Astrocyte (in vitro differentiated cells and primary cell): Measurements from ENCODE around the gene POU2AF1. TPM values are rescaled to one million over a fixed set of nuclear protein-coding genes. Genes with fewer than 3 reads are reported as not detected.

Experiments used
- DNase-seq: peaks from one replicate; pipeline ENCODE4 v3.0.0-alpha.2; 2010; ENCODE audit warnings: low read depth
- FAIRE-seq: peaks from 2 replicates; lab custom pipeline; 2011; peaks lifted over from hg19 to GRCh38; lab: Jason Lieb, UNC
- H2AFZ ChIP-seq: 2 replicates; pipeline ENCODE4 v1.6.0; 2012; ENCODE audit warnings: low read depth, low read length, inconsistent platforms
- H3K27ac ChIP-seq: 2 replicates; pipeline ENCODE4 v1.5.1; 2011; ENCODE audit warnings: low read depth, low read length, inconsistent platforms
- H3K27me3 ChIP-seq: 2 replicates; pipeline ENCODE4 v1.6.0; 2011; ENCODE audit warnings: low read length, inconsistent platforms; ENCODE audit not compliant: insufficient read depth
- H3K36me3 ChIP-seq: 2 replicates; pipeline ENCODE4 v1.5.1; 2011; ENCODE audit warnings: low read length, inconsistent platforms; ENCODE audit not compliant: insufficient read depth
- H3K4me1 ChIP-seq: 2 replicates; pipeline ENCODE4 v1.5.1; 2011; ENCODE audit warnings: low read length, inconsistent platforms; ENCODE audit not compliant: insufficient read depth
- H3K4me2 ChIP-seq: 2 replicates; pipeline ENCODE4 v1.6.0; 2012; ENCODE audit warnings: low read length, inconsistent platforms
- H3K4me3 ChIP-seq: 2 replicates; pipeline ENCODE4 v1.5.1; 2011; ENCODE audit warnings: low read depth, mild to moderate bottlenecking, low read length, inconsistent platforms; ENCODE audit not compliant: insufficient read depth
- H3K79me2 ChIP-seq: 2 replicates; pipeline ENCODE4 v1.6.0; 2012; ENCODE audit warnings: mild to moderate bottlenecking, low read length, inconsistent platforms; ENCODE audit not compliant: insufficient read depth
- H3K9ac ChIP-seq: 2 replicates; pipeline ENCODE4 v1.6.0; 2012; ENCODE audit warnings: mild to moderate bottlenecking, low read length, inconsistent platforms
- H3K9me3 ChIP-seq: 2 replicates; pipeline ENCODE4 v1.5.1; 2012; ENCODE audit warnings: low read depth, mild to moderate bottlenecking, low read length, inconsistent platforms; ENCODE audit not compliant: insufficient read depth
- H4K20me1 ChIP-seq: 2 replicates; pipeline ENCODE4 v1.6.0; 2012; ENCODE audit warnings: low read length, inconsistent platforms; ENCODE audit not compliant: insufficient read depth
- H3K27ac Mint-ChIP-seq: one replicate; pipeline ENCODE4 v1.8.0; 2021; ENCODE audit warnings: mild to moderate bottlenecking, mixed read lengths; ENCODE audit not compliant: unreplicated experiment
- H3K27me3 Mint-ChIP-seq: one replicate; pipeline ENCODE4 v1.8.0; 2021; ENCODE audit warnings: low read depth, mixed read lengths; ENCODE audit not compliant: unreplicated experiment
- H3K36me3 Mint-ChIP-seq: one replicate; pipeline ENCODE4 v1.8.0; 2021; ENCODE audit warnings: low read depth, mixed read lengths; ENCODE audit not compliant: unreplicated experiment
- H3K4me1 Mint-ChIP-seq: one replicate; pipeline ENCODE4 v1.8.0; 2021; ENCODE audit warnings: low read depth, mixed read lengths; ENCODE audit not compliant: unreplicated experiment
- H3K4me3 Mint-ChIP-seq: one replicate; pipeline ENCODE4 v1.8.0; 2021; ENCODE audit warnings: mild to moderate bottlenecking, moderate library complexity, mixed read lengths; ENCODE audit not compliant: unreplicated experiment
- H3K9me3 Mint-ChIP-seq: one replicate; pipeline ENCODE4 v1.8.0; 2021; ENCODE audit warnings: mild to moderate bottlenecking, mixed read lengths; ENCODE audit not compliant: unreplicated experiment
- CTCF ChIP-seq: IDR thresholded peaks from 2 replicates; pipeline ENCODE4 v1.5.1; 2011; ENCODE audit warnings: low read depth, mild to moderate bottlenecking, inconsistent platforms, low read length, moderate library complexity; ENCODE audit not compliant: insufficient read depth
- EZH2 ChIP-seq: IDR thresholded peaks from 2 replicates; pipeline ENCODE4 v1.6.1; 2012; ENCODE audit warnings: mild to moderate bottlenecking, low read length, inconsistent platforms; ENCODE audit not compliant: insufficient read depth
- total RNA-seq: library from RNA; stranded (reverse); gene quantifications from 2 replicates; pipeline ENCODE4 v1.2.1, GENCODE V29; 2021

The POU2AF1 gene
- total RNA-seq, 1 donor from 2014 or later, result not detected

DNA sequence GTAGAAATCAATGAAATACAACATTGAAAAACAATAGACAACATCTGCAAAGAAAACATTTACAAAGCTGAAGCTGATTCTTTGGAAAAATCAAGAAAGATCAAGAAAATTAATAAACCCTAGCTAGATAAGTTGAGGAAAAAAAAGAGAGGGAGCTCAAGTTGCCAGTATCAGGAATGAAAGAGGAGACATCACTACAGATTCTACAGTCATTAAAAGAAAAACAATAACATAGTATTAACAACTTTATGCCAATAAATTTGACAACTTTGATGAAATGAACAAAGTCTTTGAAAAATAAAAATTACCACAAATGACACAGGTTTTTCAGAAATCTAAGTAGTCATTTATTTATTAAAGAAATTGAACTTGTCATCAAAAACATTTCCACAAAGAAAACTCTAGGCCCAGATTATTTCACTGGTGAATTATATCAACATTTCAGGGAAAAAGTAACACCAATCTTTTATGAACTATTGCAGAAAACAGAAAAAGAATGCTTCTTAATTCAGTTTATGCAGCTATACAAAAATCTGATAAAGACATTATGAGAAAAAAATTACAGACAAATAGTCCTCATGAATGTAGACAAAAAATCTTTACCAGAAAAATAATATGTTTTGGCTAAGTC, 39.2 kb downstream of the POU2AF1 start:
- no peak overlapping the region for H3K27ac Mint-ChIP-seq
- DNase-seq (no peak), FAIRE-seq (no peak)
- H3K27me3 Mint-ChIP-seq, result peaks cover 4% of the 10 kb centered on the region
- H3K4me1 Mint-ChIP-seq, result no peaks in the 10 kb centered on the region
- H4K20me1 ChIP-seq, result no peaks in the 10 kb centered on the region
- H3K36me3 Mint-ChIP-seq, result no peaks in the 10 kb centered on the region
- no peak overlapping the region for H3K9ac ChIP-seq
- no peaks in the 10 kb centered on the region for H3K36me3 ChIP-seq
- H3K27me3 ChIP-seq, result no peaks in the 10 kb centered on the region
- no peak overlapping the region for H2AFZ ChIP-seq
- no peak overlapping the region for H3K4me2 ChIP-seq
- H3K9me3 ChIP-seq, result no peaks in the 10 kb centered on the region
- TF ChIP-seq CTCF, result no peak
- no peak for TF ChIP-seq EZH2
- no peaks in the 10 kb centered on the region for H3K79me2 ChIP-seq
- H3K9me3 Mint-ChIP-seq, result peaks cover 3% of the 10 kb centered on the region
- H3K4me3 Mint-ChIP-seq, result no peak overlapping the region
- no peak overlapping the region for H3K27ac ChIP-seq
- H3K4me3 ChIP-seq, result no peak overlapping the region
- H3K4me1 ChIP-seq, result no peaks in the 10 kb centered on the region

GRCh38 chr11:111336582-111337256, 42.4 kb downstream of the POU2AF1 start:
- FAIRE-seq (no peak), DNase-seq (peak; percentile 82)
- Histone ChIP-seq H3K4me2 (no peak overlapping the region), H3K9me3 (no peaks in the 10 kb centered on the region), H3K36me3 (no peaks in the 10 kb centered on the region), H4K20me1 (no peaks in the 10 kb centered on the region), H2AFZ (no peak overlapping the region), H3K4me1 (no peaks in the 10 kb centered on the region), H3K27ac (no peak overlapping the region), H3K79me2 (no peaks in the 10 kb centered on the region), H3K9ac (no peak overlapping the region), H3K27me3 (no peaks in the 10 kb centered on the region), H3K4me3 (no peak overlapping the region)
- Mint-ChIP-seq H3K27me3 (peaks cover 4% of the 10 kb centered on the region), H3K4me1 (no peaks in the 10 kb centered on the region), H3K9me3 (peaks cover 3% of the 10 kb centered on the region), H3K27ac (no peak overlapping the region), H3K36me3 (no peaks in the 10 kb centered on the region), H3K4me3 (no peak overlapping the region)
- TF ChIP-seq EZH2 (no peak), CTCF (no peak)

DNA sequence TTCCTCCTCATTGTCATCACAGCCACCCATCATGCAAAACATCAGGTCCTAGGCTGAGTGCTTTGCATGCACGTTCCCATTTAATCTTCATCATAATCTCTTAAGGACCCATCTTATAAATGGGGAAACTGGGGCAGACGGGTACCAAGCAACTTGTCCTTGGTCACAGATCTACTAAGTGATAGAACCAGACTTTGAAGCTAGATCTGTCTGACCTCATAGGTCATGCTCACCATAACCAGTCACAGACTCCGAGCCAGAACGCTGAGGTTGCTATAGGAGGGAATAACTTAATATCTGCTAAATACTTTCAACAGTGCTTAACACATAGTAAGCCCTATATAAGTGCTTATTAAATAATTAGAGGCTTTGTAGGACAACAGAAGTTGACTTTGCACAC, 43.0 kb downstream of the POU2AF1 start:
- H4K20me1 ChIP-seq, result no peaks in the 10 kb centered on the region
- no peak overlapping the region for H2AFZ ChIP-seq
- FAIRE-seq (no peak), DNase-seq (no peak)
- no peak overlapping the region for H3K4me3 ChIP-seq
- no peaks in the 10 kb centered on the region for H3K27me3 ChIP-seq
- TF ChIP-seq EZH2 (no peak), CTCF (no peak)
- no peak overlapping the region for H3K9ac ChIP-seq
- Mint-ChIP-seq H3K27ac (no peak overlapping the region), H3K36me3 (no peaks in the 10 kb centered on the region), H3K27me3 (peaks cover 4% of the 10 kb centered on the region), H3K4me3 (no peak overlapping the region), H3K4me1 (no peaks in the 10 kb centered on the region), H3K9me3 (peaks cover 3% of the 10 kb centered on the region)
- no peaks in the 10 kb centered on the region for H3K79me2 ChIP-seq
- no peak overlapping the region for H3K27ac ChIP-seq
- H3K36me3 ChIP-seq, result no peaks in the 10 kb centered on the region
- no peak overlapping the region for H3K4me2 ChIP-seq
- H3K4me1 ChIP-seq, result no peaks in the 10 kb centered on the region
- no peaks in the 10 kb centered on the region for H3K9me3 ChIP-seq
